Thoracic aorta (tissue), 2 donors: ENCODE data around the gene TECTA. TPM values are rescaled to one million over a fixed set of nuclear protein-coding genes. Genes with fewer than 3 reads are reported as not detected.

Experiments
- ATAC-seq: fragments of 150-250 bp; one replicate; pipeline ENCODE4 v1.8.0; 2017; ENCODE audit warnings: low read depth; ENCODE audit not compliant: insufficient number of reproducible peaks, low FRiP score
- DNase-seq: peaks from one replicate; pipeline ENCODE4 v3.0.0-alpha.2; 2020; ENCODE audit warnings: low spot score
- H3K27ac ChIP-seq, 2 donors: fragments of 200-600 bp; sonication (generic); 1 replicate in 1 of 2; 2 replicates in 1 of 2; pipeline ENCODE4 v1.5.1; 2016; ENCODE audit warnings: mild to moderate bottlenecking in 2 of 2, moderate library complexity in 2 of 2
- H3K27me3 ChIP-seq: fragments of 200-600 bp; sonication (generic); replicated peaks from 2 replicates; pipeline ENCODE4 v1.6.0; 2016; ENCODE audit warnings: mild to moderate bottlenecking; ENCODE audit not compliant: insufficient read depth
- H3K36me3 ChIP-seq: fragments of 200-600 bp; sonication (generic); one replicate; pipeline ENCODE4 v1.5.1; 2016
- H3K4me1 ChIP-seq, 2 donors: fragments of 200-600 bp; sonication (generic); 1 replicate in 1 of 2; 2 replicates in 1 of 2; pipeline versions ENCODE4 v1.5.1 to v1.6.0; 2016; ENCODE audit warnings: low read depth in 2 of 2, mild to moderate bottlenecking in 1 of 2; ENCODE audit not compliant: control insufficient read depth in 1 of 2
- H3K4me3 ChIP-seq: fragments of 200-600 bp; sonication (generic); 2 replicates; pipeline ENCODE4 v1.5.1; 2016; ENCODE audit warnings: mild to moderate bottlenecking
- H3K9me3 ChIP-seq: fragments of 200-600 bp; sonication (generic); 2 replicates; pipeline ENCODE4 v1.5.1; 2016
- total RNA-seq, 2 donors: library from RNA; depleted of rRNA; stranded (reverse); fragments of >200 nt; gene quantifications; one replicate each; pipeline versions ENCODE4 v1.1.0 to v1.2.3, GENCODE V29; 2016
- TF ChIP-seq, protein P1 (sequence below): fragments of 200-600 bp; sonication (generic); IDR thresholded peaks from one replicate; pipeline ENCODE4 v1.5.1; 2019; ENCODE audit warnings: antibody characterized with exemption

TECTA gene
- total RNA-seq, 2 donors from 2014 or later = 0.41 to 5.6 TPM

DNA sequence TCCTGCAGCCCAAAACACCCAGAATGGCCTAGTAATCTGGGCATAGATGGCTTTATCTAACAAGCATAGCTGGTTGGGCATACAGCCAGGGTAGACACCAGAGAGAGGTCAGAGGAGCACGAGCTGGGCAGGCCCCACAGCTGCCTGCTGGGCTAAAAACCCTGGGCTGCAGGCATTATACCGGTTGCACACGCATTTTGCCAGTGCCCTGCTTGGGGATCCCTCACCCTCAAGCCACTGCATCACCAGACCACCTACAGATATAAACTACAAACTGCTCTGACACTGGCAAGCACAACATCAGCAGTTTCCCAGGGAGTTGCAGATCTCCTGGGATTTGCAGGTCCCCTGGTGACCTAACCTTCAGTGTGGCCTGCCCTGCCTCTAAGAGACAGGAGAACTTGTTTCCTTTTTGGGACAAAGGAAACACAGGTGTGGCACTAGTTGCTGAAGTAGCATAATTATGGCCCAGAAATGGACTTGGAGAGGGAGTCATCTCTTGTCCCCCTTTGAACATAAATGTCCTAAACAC lies 112.4 kb downstream of the TECTA start:
- Histone ChIP-seq H3K36me3 (no peaks in the 10 kb centered on the region), H3K27ac (no peak overlapping the region), H3K4me1 (no peaks in the 10 kb centered on the region), H3K4me3 (no peak overlapping the region), H3K27me3 (no peaks in the 10 kb centered on the region), H3K9me3 (no peaks in the 10 kb centered on the region)
- DNase-seq (no peak), ATAC-seq (no peak)
- TF ChIP-seq, protein P1, sequence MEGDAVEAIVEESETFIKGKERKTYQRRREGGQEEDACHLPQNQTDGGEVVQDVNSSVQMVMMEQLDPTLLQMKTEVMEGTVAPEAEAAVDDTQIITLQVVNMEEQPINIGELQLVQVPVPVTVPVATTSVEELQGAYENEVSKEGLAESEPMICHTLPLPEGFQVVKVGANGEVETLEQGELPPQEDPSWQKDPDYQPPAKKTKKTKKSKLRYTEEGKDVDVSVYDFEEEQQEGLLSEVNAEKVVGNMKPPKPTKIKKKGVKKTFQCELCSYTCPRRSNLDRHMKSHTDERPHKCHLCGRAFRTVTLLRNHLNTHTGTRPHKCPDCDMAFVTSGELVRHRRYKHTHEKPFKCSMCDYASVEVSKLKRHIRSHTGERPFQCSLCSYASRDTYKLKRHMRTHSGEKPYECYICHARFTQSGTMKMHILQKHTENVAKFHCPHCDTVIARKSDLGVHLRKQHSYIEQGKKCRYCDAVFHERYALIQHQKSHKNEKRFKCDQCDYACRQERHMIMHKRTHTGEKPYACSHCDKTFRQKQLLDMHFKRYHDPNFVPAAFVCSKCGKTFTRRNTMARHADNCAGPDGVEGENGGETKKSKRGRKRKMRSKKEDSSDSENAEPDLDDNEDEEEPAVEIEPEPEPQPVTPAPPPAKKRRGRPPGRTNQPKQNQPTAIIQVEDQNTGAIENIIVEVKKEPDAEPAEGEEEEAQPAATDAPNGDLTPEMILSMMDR = no peak

DNA sequence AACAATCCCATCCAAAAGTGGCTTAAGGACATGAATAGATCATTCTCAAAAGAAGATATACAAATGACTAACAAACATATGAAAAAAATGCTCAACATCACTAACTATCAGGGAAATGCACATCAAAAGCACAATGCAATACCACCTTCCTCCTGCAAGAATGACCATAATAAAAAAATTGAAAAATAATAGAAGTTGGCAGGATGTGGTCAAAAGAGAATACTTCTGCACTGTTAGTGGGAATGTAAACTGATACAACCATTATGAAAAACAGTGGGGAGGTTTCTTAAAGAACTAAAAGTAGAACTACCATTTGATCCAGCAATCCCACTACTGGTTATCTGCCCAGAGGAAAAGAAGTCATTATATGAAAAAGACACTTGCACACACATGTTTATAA lies 113.8 kb downstream of the TECTA start:
- TF ChIP-seq, protein P1 = no peak
- DNase-seq = no peak
- H3K4me3 ChIP-seq = no peak overlapping the region
- H3K9me3 ChIP-seq = no peaks in the 10 kb centered on the region
- H3K27me3 ChIP-seq = no peaks in the 10 kb centered on the region
- H3K27ac ChIP-seq = no peak overlapping the region
- H3K36me3 ChIP-seq = no peaks in the 10 kb centered on the region
- no peak for ATAC-seq
- no peaks in the 10 kb centered on the region for H3K4me1 ChIP-seq

DNA sequence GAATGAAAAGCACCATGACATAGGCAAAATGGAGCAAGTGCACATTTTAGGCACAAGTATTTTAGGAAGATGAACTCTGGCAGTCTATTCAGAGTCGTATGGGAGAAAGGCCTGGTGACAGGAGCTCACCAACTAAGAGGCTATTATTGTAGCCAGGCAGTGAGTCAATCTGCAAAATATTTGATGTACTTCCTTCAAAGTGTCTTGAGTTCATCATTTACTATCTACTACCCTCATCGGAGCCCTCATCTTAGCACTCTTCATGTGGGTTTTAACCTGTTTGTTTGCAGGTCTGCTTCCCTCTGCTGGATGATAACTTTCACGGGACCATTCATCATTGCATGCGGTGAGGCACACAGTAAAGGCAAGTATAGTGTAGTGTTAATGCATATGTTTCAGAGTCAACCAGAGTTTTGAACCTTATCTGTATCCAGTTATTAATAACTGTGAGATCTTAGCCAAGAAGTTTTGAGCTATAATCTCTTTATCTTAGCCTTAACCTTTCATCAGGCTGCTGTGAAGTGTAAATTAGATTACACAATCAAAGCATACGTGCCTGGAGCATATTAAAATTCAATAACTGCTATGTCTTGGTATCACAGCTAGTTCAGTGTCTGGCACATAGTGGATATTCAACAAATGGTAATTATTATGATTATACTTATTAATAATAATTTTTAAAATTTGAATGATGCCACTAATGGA lies 120.6 kb downstream of the TECTA start:
- no peaks in the 10 kb centered on the region for H3K27me3 ChIP-seq
- H3K4me1 ChIP-seq = no peaks in the 10 kb centered on the region
- DNase-seq (no peak), ATAC-seq (no peak)
- no peak overlapping the region for H3K4me3 ChIP-seq
- no peak overlapping the region for H3K27ac ChIP-seq
- TF ChIP-seq, protein P1 = no peak
- H3K9me3 ChIP-seq = no peaks in the 10 kb centered on the region
- H3K36me3 ChIP-seq = no peaks in the 10 kb centered on the region

DNA sequence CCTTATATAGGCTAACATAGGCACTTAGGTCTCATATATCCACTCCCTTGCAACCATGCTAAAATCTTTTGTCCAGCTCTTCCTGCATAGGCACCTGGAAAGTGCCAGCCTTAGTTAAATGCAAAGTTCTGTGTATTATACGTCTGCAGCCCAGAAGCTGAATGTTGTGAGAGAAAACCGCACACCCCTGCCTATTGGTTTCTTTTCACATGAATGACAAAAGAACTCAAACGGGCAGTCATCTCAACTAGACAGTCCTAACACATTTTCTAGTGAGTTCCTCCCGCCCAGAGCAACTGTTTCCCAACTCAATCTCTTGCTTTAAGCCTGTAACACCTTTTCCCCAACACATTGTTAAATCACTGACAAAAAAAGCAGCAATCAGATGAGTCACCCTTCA lies 122.1 kb downstream of the TECTA start:
- DNase-seq (no peak), ATAC-seq (no peak)
- Histone ChIP-seq H3K27ac (no peak overlapping the region), H3K4me1 (no peaks in the 10 kb centered on the region), H3K4me3 (no peak overlapping the region), H3K9me3 (no peaks in the 10 kb centered on the region), H3K27me3 (no peaks in the 10 kb centered on the region), H3K36me3 (no peaks in the 10 kb centered on the region)
- TF ChIP-seq, protein P1 = no peak

DNA sequence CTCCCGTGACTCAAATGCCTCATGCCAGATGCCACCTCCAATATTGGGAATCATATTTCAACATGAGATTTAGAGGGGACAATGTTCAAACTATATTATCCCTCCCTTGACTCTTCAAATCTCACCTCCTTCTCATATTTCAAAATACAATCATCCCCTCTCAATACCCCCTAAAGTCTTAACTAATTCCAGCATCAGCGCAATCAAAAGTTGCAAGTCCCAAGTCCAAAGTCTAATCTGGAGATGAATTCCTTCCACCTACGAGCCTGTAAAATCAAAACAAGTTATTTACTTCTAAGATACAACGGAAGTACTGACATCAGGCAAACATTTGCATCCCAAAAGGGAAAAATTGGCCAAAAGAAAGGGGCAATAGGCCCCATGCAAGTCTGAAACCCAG lies 124.3 kb downstream of the TECTA start:
- Histone ChIP-seq H3K4me1 (no peaks in the 10 kb centered on the region), H3K4me3 (no peak overlapping the region), H3K36me3 (no peaks in the 10 kb centered on the region), H3K27ac (no peak overlapping the region), H3K27me3 (no peaks in the 10 kb centered on the region), H3K9me3 (no peaks in the 10 kb centered on the region)
- DNase-seq (no peak), ATAC-seq (no peak)
- TF ChIP-seq, protein P1 = no peak
